H9 (cell line): ENCODE measurements around the gene CDH13. TPM values are rescaled to one million over a fixed set of nuclear protein-coding genes. Genes with fewer than 3 reads are reported as not detected.

Source experiments
- DNase-seq: peaks from one replicate; pipeline ENCODE4 v3.0.0-alpha.2; 2017
- H2AFZ ChIP-seq: one replicate; pipeline ENCODE4 v1.6.1; 2013; ENCODE audit warnings: mild to moderate bottlenecking, low read length, control low read depth, moderate library complexity
- H2AK5ac ChIP-seq: 2 replicates; pipeline ENCODE4 v1.6.1; 2013; ENCODE audit warnings: low read length, control low read depth, mixed read lengths; ENCODE audit not compliant: insufficient read length
- H2BK120ac ChIP-seq: one replicate; pipeline ENCODE4 v1.6.1; 2013; ENCODE audit warnings: low read depth, mild to moderate bottlenecking, low read length, control low read depth, inconsistent platforms; ENCODE audit not compliant: poor library complexity, severe bottlenecking
- H2BK12ac ChIP-seq: 2 replicates; pipeline ENCODE4 v1.6.1; 2013; ENCODE audit warnings: low read length, control low read depth, mixed read lengths, low read depth; ENCODE audit not compliant: insufficient read length
- H2BK15ac ChIP-seq: 2 replicates; pipeline ENCODE4 v1.6.1; 2013; ENCODE audit warnings: low read depth, low read length, control low read depth
- H2BK20ac ChIP-seq: one replicate; pipeline ENCODE4 v1.6.1; 2013; ENCODE audit warnings: low read depth, mild to moderate bottlenecking, low read length, control low read depth, inconsistent platforms; ENCODE audit not compliant: poor library complexity, severe bottlenecking
- H2BK5ac ChIP-seq: 2 replicates; pipeline ENCODE4 v1.6.1; 2013; ENCODE audit warnings: low read length, control low read depth, mixed read lengths; ENCODE audit not compliant: insufficient read length
- H3K14ac ChIP-seq: 2 replicates; pipeline ENCODE4 v1.6.1; 2013; ENCODE audit warnings: low read length, control low read depth; ENCODE audit not compliant: insufficient read depth
- H3K18ac ChIP-seq: 2 replicates; pipeline ENCODE4 v1.6.1; 2013; ENCODE audit warnings: low read depth, mild to moderate bottlenecking, mixed read lengths, low read length, control low read depth; ENCODE audit not compliant: insufficient read length
- H3K23ac ChIP-seq: 2 replicates; pipeline ENCODE4 v1.6.1; 2013; ENCODE audit warnings: low read length, control low read depth, mixed read lengths, low read depth; ENCODE audit not compliant: insufficient read length
- H3K23me2 ChIP-seq: 2 replicates; pipeline ENCODE4 v1.6.1; 2013; ENCODE audit warnings: low read depth, mild to moderate bottlenecking, mixed read lengths, low read length, control low read depth; ENCODE audit not compliant: insufficient read length, poor library complexity, severe bottlenecking
- H3K27ac ChIP-seq: 2 replicates; pipeline ENCODE4 v1.5.1; 2013; ENCODE audit warnings: low read length, control low read depth, mixed read lengths, low read depth; ENCODE audit not compliant: insufficient read length
- H3K27me3 ChIP-seq: 2 replicates; pipeline ENCODE4 v1.6.1; 2013; ENCODE audit warnings: low read length, control low read depth, inconsistent platforms; ENCODE audit not compliant: insufficient read depth
- H3K4ac ChIP-seq: 2 replicates; pipeline ENCODE4 v1.6.1; 2013; ENCODE audit warnings: low read depth, mild to moderate bottlenecking, control low read depth, inconsistent platforms, low read length, moderate library complexity
- H3K4me1 ChIP-seq: 2 replicates; pipeline ENCODE4 v1.6.1; 2013; ENCODE audit warnings: low read length, control low read depth, inconsistent platforms; ENCODE audit not compliant: insufficient read depth
- H3K4me2 ChIP-seq: 2 replicates; pipeline ENCODE4 v1.6.1; 2013; ENCODE audit warnings: low read length, control low read depth, mixed read lengths; ENCODE audit not compliant: insufficient read length, insufficient read depth
- H3K56ac ChIP-seq: 2 replicates; pipeline ENCODE4 v1.6.1; 2013; ENCODE audit warnings: low read depth, mild to moderate bottlenecking, mixed read lengths, low read length, control low read depth; ENCODE audit not compliant: insufficient read length
- H3K79me1 ChIP-seq: 2 replicates; pipeline ENCODE4 v1.6.1; 2013; ENCODE audit warnings: low read depth, mild to moderate bottlenecking, moderate library complexity, low read length, control low read depth, inconsistent platforms; ENCODE audit not compliant: insufficient read depth, poor library complexity, severe bottlenecking
- H3K79me2 ChIP-seq: 2 replicates; pipeline ENCODE4 v1.6.1; 2013; ENCODE audit warnings: low read length, control low read depth, inconsistent platforms; ENCODE audit not compliant: insufficient read depth
- H3K9ac ChIP-seq: 2 replicates; pipeline ENCODE4 v1.6.1; 2013; ENCODE audit warnings: low read length, control low read depth, mixed read lengths; ENCODE audit not compliant: insufficient read length; ENCODE audit errors: extremely low read depth
- H3K9me3 ChIP-seq: one replicate; pipeline ENCODE4 v1.6.1; 2013; ENCODE audit warnings: low read depth, low read length, inconsistent platforms; ENCODE audit not compliant: control insufficient read depth
- H3T11ph ChIP-seq: one replicate; pipeline ENCODE4 v1.6.1; 2013; ENCODE audit warnings: mild to moderate bottlenecking, low read length, control low read depth, inconsistent platforms
- H4K20me1 ChIP-seq: one replicate; pipeline ENCODE4 v1.6.1; 2013; ENCODE audit not compliant: control insufficient read depth, insufficient read length, insufficient read depth
- H4K5ac ChIP-seq: 2 replicates; pipeline ENCODE4 v1.6.1; 2013; ENCODE audit warnings: low read depth, mild to moderate bottlenecking, mixed read lengths, low read length, control low read depth; ENCODE audit not compliant: insufficient read length
- H4K8ac ChIP-seq: replicated peaks from 2 replicates; pipeline ENCODE4 v1.6.1; 2013; ENCODE audit warnings: low read length, control low read depth, mixed read lengths, low read depth; ENCODE audit not compliant: insufficient read length
- H4K91ac ChIP-seq: 2 replicates; pipeline ENCODE4 v1.6.1; 2013; ENCODE audit warnings: low read depth, mild to moderate bottlenecking, moderate library complexity, mixed read lengths, low read length, control low read depth; ENCODE audit not compliant: insufficient read length
- H3K27ac Mint-ChIP-seq, 3 experiments: 2 replicates in 2 of 3; 3 replicates in 1 of 3; pipeline ENCODE4 v1.8.0; 2020 to 2021; ENCODE audit warnings: mixed read lengths in 3 of 3, mild to moderate bottlenecking in 1 of 3, moderate library complexity in 1 of 3
- H3K27me3 Mint-ChIP-seq: 2 replicates; pipeline ENCODE4 v1.8.0; 2021; ENCODE audit warnings: low read depth, mild to moderate bottlenecking, moderate library complexity, mixed read lengths
- H3K36me3 Mint-ChIP-seq, 3 experiments: 2 replicates in 2 of 3; 3 replicates in 1 of 3; pipeline ENCODE4 v1.8.0; 2020 to 2021; ENCODE audit warnings: low read depth in 3 of 3, mixed read lengths in 3 of 3; ENCODE audit not compliant: insufficient read depth in 1 of 3
- H3K4me1 Mint-ChIP-seq, 2 experiments: 2 replicates each; pipeline ENCODE4 v1.8.0; 2020; ENCODE audit warnings: mixed read lengths in 2 of 2
- H3K4me3 Mint-ChIP-seq, 2 experiments: 2 replicates in 1 of 2; 3 replicates in 1 of 2; pipeline ENCODE4 v1.8.0; 2020 to 2021; ENCODE audit warnings: mild to moderate bottlenecking in 2 of 2, mixed read lengths in 2 of 2, moderate library complexity in 1 of 2
- H3K9me3 Mint-ChIP-seq, 2 experiments: 2 replicates in 1 of 2; 3 replicates in 1 of 2; pipeline ENCODE4 v1.8.0; 2020; ENCODE audit warnings: mild to moderate bottlenecking in 2 of 2, mixed read lengths in 2 of 2, moderate library complexity in 1 of 2
- CTCF ChIP-seq: fragments of 200-600 bp; sonication (generic); conservative IDR thresholded peaks from 3 replicates; pipeline ENCODE4 v1.8.0; 2021; ENCODE audit warnings: antibody characterized with exemption, mild to moderate bottlenecking
- WGBS: extraction: QIAGEN DNeasy Blood & Tissue Kit; methylation state at CpG from one replicate; pipeline ENCODE4 v1.1.7; 2013; ENCODE audit warnings: missing lambda C conversion rate, low lambda C conversion rate, mixed read lengths; ENCODE audit not compliant: insufficient read length; ENCODE audit errors: extremely low coverage; 5-methylcytosine and 5-hydroxymethylcytosine counted together
- total RNA-seq: library from RNA; stranded (reverse); gene quantifications from 2 replicates; pipeline ENCODE4 v1.2.1, GENCODE V29; 2021

CDH13 gene
- total RNA-seq, 1 experiment from 2014 or later = 1.5 TPM

GRCh38 chr16:82892324-82892723 lies 265.6 kb downstream of the CDH13 start:
- Histone ChIP-seq H3K27ac (no peak overlapping the region), H3K79me1 (no peaks in the 10 kb centered on the region), H3K56ac (no peak overlapping the region), H3K9ac (no peak overlapping the region), H2AFZ (no peak overlapping the region), H4K20me1 (no peaks in the 10 kb centered on the region), H2BK15ac (no peak overlapping the region), H3K4me2 (no peak overlapping the region), H3K9me3 (no peaks in the 10 kb centered on the region), H2BK12ac (no peak overlapping the region), H2BK120ac (no peak overlapping the region), H3K27me3 (no peaks in the 10 kb centered on the region), H2AK5ac (no peak overlapping the region), H4K8ac (no peak overlapping the region), H3K14ac (no peak overlapping the region), H3K23me2 (no peaks in the 10 kb centered on the region), H3K18ac (no peak overlapping the region), H3T11ph (no peak overlapping the region), H3K79me2 (no peaks in the 10 kb centered on the region), H2BK20ac (no peak overlapping the region), H3K23ac (no peak overlapping the region), H2BK5ac (no peak overlapping the region), H3K4me1 (no peaks in the 10 kb centered on the region), H4K91ac (no peak overlapping the region), H4K5ac (no peak overlapping the region), H3K4ac (no peak overlapping the region)
- Mint-ChIP-seq H3K4me1 (peaks cover 11 to 17% of the 10 kb centered on the region in 2 experiments), H3K4me3 (no peak overlapping the region), H3K9me3 (no peaks in the 10 kb centered on the region), H3K27ac (no peak overlapping the region), H3K27me3 (no peaks in the 10 kb centered on the region), H3K36me3 (no peaks in the 10 kb centered on the region)
- TF ChIP-seq CTCF = no peak
- no peak for DNase-seq
- no CpG with 5 or more reads among the region's 2 CpGs for WGBS
